Measurements from ENCODE around the gene PSKH1. TPM values are rescaled to one million over a fixed set of nuclear protein-coding genes. Genes with fewer than 3 reads are reported as not detected.
A peak's percentile ranks its signal among the peaks of the same experiment; 100 is the strongest.

PSKH1 gene
- 27.4 TPM for total RNA-seq

GRCh38 chr16:67892899-67893742 is at the start of gene PSKH1:
Gene PSKH1 (plus strand): TSS chr16:67893254. CDS start chr16:67908750, 15,496 bp downstream.
- DNase-seq (ENCODE audit: low spot score) (peak; percentile 98), ATAC-seq (peak; percentile 94)
- intact Hi-C loops (cut with DNase I): no loop called here

- ATAC-seq: no peak
- DNase-seq (ENCODE audit: low spot score): no peak
- intact Hi-C loops (cut with DNase I): no loop called here
These were observed 49.7 kb upstream of the PSKH1 start for GRCh38 chr16:67843343-67843765.

- ATAC-seq (no peak), DNase-seq (ENCODE audit: low spot score) (no peak)
- intact Hi-C loops (cut with DNase I): no loop called here
These were observed 48.6 kb upstream of the PSKH1 start for GRCh38 chr16:67844497-67844896.

GRCh38 chr16:67845291-67846062 is 47.6 kb upstream of the PSKH1 start:
- intact Hi-C loops (cut with DNase I): no loop called here
- DNase-seq (ENCODE audit: low spot score) (no peak), ATAC-seq (no peak)

- intact Hi-C loops (cut with DNase I): no loop called here
- DNase-seq (ENCODE audit: low spot score): no peak
- no peak for ATAC-seq
These were observed 47.1 kb upstream of the PSKH1 start for GRCh38 chr16:67846063-67846319.

- intact Hi-C loops (cut with DNase I): no loop called here
- ATAC-seq (peak; percentile 91), DNase-seq (ENCODE audit: low spot score) (peak; percentile 97)
These were observed 46.6 kb upstream of the PSKH1 start, which contains the start of gene NUTF2 for GRCh38 chr16:67846320-67847063. Gene NUTF2 (plus strand): TSS chr16:67846933. CDS start chr16:67865131, 18,198 bp downstream.

- intact Hi-C loops (cut with DNase I): no loop called here
- ATAC-seq: peak; percentile 18
- peak; percentile 73 for DNase-seq (ENCODE audit: low spot score)
These were observed 45.8 kb upstream of the PSKH1 start, which contains the start of gene CENPT for GRCh38 chr16:67847064-67847861. Gene CENPT (minus strand): TSS chr16:67847693. CDS start chr16:67833859, 13,834 bp downstream.

- DNase-seq (ENCODE audit: low spot score): no peak
- no peak for ATAC-seq
- intact Hi-C loops (cut with DNase I): no loop called here
These were observed 44.9 kb upstream of the PSKH1 start for GRCh38 chr16:67848118-67848517.

GRCh38 chr16:67853670-67854069 is 39.4 kb upstream of the PSKH1 start:
- DNase-seq (ENCODE audit: low spot score): no peak
- ATAC-seq: no peak

GRCh38 chr16:67855789-67856188 is 37.3 kb upstream of the PSKH1 start:
- DNase-seq (ENCODE audit: low spot score): no peak
- intact Hi-C loops (cut with DNase I): no loop called here
- no peak for ATAC-seq

More at GRCh38 chr16:67853670-67854069, 39.4 kb upstream of the PSKH1 start:
- intact Hi-C loops (cut with DNase I): no loop called here

- intact Hi-C loops (cut with DNase I): no loop called here
- peak; percentile 5 for ATAC-seq
- no peak for DNase-seq (ENCODE audit: low spot score)
These were observed 36.0 kb upstream of the PSKH1 start for GRCh38 chr16:67856927-67857546.

GRCh38 chr16:67857547-67858233 is 35.4 kb upstream of the PSKH1 start:
- ATAC-seq: peak; percentile 91
- no peak for DNase-seq (ENCODE audit: low spot score)
- intact Hi-C loops (cut with DNase I): no loop called here

- ATAC-seq: no peak
- intact Hi-C loops (cut with DNase I): no loop called here
- no peak for DNase-seq (ENCODE audit: low spot score)
These were observed 34.6 kb upstream of the PSKH1 start for GRCh38 chr16:67858500-67858899.

GRCh38 chr16:67860589-67861398 is 32.3 kb upstream of the PSKH1 start:
- intact Hi-C loops (cut with DNase I): no loop called here
- ATAC-seq (no peak), DNase-seq (ENCODE audit: low spot score) (no peak)

- DNase-seq (ENCODE audit: low spot score) (no peak), ATAC-seq (no peak)
- intact Hi-C loops (cut with DNase I): no loop called here
These were observed 31.2 kb upstream of the PSKH1 start for GRCh38 chr16:67861877-67862276.

GRCh38 chr16:67862623-67863583 is 30.2 kb upstream of the PSKH1 start:
- DNase-seq (ENCODE audit: low spot score): no peak
- ATAC-seq: peak; percentile 88
- intact Hi-C loops (cut with DNase I): no loop called here
